GM19099 (cell line): Measurements from ENCODE around the gene TSC22D1.

Experiments used
- POLR2A ChIP-seq: IDR thresholded peaks from 3 replicates; pipeline ENCODE4 v1.6.1; 2011; ENCODE audit warnings: low read depth; ENCODE audit not compliant: insufficient read length; ENCODE audit errors: extremely low read depth

The TSC22D1 gene

DNA sequence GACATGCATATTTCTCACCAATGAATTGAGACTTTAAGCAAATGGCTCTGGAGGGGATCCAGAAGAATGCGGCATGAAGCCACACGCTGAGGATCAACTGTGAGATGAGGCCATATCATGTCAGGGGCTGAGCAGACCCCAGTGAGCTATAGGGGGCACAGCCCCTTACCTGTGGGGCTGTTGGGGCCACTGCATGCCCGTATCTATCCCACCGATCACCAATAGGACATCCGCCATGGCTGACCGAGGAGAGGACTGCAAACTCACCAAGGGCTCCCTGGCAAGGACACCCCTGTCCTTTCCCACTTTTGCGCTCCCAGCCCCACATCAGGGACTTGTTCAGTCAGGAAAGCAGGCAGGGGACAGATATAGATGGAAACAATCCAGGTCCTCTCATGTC is 124.5 kb downstream of the TSC22D1 start:
- TF ChIP-seq POLR2A: no peak

- no peak for TF ChIP-seq POLR2A
Measured at GRCh38 chr13:44451126-44451525, 125.0 kb downstream of the TSC22D1 start.

DNA sequence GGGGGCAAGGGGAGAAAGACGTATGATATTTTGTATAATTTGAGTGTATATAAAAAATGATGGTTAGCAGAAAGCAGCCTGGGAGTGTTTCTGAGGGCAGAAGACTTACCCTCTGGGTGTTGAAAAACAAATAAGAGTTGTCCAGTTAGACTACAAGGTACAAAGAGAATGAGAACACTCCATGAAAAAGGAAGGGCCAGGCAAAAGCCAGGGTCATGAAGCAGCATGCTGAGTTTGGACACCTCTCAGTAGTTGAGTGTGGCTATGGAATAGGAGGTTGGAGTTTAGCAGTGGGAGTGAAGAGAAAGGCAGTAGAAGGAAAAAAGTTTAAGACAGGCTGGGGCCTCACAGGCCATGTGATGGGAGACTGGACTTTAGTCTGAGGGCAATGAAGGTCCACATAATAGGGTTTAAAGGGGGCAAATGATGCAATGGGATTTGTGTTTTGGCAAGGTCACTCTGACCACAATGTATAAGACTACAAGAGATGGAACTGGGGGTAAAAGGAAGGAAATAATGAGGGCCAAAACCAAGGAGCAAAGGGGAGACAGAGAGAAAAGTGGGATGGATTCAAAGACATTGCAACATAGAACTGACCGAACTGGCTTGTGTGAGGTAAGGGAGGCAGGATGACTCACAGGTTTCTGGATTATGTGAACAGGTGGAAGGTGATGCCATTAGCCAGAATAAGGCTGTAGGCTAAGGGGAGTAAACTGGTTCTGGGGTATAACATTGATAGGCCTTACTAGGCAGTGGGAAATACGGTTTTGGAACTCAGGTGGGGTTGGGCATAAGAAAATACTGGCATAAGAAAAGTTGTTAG is 125.9 kb downstream of the TSC22D1 start:
- no peak for TF ChIP-seq POLR2A

- no peak for TF ChIP-seq POLR2A
Measured at GRCh38 chr13:44448875-44449274, 127.3 kb downstream of the TSC22D1 start.

DNA sequence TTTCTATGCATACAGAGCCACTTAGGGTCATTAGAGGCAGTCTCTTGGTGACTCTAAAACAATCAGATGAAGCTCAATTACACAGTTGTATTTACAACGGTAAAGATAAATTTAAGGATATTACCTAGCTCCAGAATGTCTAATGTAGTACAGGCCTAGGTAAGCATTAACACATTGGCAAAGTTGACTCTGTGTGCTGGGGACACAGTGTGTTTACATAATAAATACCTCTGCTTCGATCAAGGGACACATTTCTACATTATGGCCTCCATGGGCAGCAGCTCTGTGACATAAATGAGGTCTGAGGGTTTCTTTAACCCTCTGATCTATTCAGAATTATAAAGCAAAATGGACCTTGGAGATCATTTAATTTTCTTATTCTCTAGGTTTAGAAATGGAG is 127.8 kb downstream of the TSC22D1 start:
- TF ChIP-seq POLR2A: no peak

- TF ChIP-seq POLR2A: no peak
Measured at GRCh38 chr13:44447783-44448321, 128.3 kb downstream of the TSC22D1 start.

GRCh38 chr13:44440046-44440608 is 136.0 kb downstream of the TSC22D1 start:
- no peak for TF ChIP-seq POLR2A

GRCh38 chr13:44439452-44440024 is 136.6 kb downstream of the TSC22D1 start:
- no peak for TF ChIP-seq POLR2A

DNA sequence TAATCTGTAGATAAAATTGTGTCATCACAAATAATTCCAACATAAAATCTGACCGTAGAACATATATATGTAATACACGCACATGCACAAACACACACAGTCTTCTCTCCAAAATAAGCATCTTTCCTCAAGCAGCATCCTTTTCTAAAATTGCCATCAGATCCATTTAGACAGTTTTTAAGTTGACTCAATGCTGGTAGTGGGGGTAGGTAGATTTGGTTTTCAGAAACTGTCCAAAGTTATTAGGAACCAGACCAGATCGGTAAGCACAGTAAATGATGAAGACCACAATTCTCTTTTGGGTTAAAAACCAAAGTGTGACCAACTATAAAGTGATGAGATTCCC is 137.9 kb downstream of the TSC22D1 start:
- no peak for TF ChIP-seq POLR2A

DNA sequence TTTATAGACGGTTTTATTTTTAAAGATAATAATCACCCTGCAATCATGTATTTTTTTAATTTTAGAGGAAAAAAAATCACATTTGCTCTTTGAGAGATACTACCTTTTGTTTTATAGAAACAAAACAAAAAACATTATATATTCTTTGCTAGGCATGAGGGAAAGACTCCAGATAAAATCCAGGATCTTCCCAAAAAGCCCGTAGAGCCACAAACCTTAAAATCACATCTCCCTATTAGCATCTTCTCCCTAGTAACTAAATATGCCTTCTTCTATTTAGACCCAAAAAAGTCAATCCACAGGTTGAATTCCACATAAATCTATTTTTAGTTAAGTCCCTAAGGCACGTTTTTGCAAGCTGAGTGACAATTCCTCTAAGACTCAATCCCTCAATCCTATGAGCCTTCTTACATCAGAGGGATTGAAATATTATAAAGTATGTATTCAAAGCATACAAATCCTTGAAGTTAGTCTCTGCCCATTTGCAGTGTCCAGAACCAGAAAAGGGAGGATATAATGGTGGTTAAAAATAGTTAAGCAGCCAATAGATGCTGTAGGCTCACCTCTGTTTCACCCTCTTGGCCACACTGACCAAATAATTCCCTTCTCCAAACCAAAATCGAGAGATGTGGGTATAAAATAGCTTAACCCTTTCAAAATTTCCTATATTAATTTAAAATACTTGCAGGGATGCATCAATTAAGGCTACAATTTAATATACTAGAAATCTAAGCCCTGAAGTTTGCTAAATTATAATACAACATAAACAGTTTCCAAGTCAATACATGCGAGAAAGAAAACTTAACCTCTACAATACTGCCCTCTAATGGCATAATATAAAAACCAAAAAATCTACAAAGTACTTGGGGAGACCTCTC is 138.5 kb downstream of the TSC22D1 start:
- TF ChIP-seq POLR2A: no peak

DNA sequence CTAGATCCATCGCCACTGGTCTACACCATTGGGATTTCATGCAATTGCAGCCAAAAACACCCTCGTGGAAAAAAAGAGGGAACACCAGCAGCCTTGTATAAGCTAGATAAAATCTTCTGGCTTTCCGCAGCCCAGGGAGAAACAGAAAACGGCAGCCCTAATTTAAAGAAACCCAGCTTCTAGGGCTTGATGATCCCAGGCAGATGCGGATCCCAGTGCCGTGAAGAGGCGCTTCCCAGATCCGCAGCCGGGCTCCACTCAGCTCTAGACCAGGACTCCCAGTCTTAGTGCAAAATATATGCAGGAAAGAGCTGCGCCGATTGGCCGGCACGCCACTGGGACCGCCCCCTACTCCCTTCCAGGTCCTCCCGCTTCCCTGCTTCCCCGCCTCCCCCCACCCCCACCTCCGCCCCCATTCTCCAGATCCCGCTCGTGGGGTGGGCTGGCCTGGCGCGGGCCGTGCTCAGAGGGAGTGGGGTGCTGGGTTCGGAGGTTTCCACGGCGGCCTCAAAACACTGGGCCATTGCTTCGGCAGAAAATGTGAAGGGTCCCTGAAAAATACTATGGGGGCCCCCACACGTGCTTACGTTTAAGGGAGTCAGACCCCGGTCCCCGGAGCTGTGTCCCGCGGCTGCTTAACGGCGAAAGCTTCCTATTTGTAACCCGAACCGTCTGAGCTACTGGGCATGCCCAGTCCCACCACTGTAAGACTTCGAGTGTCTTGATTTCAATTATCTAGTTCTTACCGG is 139.4 kb downstream of the TSC22D1 start:
- no peak for TF ChIP-seq POLR2A

- no peak for TF ChIP-seq POLR2A
Measured at GRCh38 chr13:44435919-44436510, 140.1 kb downstream of the TSC22D1 start.

DNA sequence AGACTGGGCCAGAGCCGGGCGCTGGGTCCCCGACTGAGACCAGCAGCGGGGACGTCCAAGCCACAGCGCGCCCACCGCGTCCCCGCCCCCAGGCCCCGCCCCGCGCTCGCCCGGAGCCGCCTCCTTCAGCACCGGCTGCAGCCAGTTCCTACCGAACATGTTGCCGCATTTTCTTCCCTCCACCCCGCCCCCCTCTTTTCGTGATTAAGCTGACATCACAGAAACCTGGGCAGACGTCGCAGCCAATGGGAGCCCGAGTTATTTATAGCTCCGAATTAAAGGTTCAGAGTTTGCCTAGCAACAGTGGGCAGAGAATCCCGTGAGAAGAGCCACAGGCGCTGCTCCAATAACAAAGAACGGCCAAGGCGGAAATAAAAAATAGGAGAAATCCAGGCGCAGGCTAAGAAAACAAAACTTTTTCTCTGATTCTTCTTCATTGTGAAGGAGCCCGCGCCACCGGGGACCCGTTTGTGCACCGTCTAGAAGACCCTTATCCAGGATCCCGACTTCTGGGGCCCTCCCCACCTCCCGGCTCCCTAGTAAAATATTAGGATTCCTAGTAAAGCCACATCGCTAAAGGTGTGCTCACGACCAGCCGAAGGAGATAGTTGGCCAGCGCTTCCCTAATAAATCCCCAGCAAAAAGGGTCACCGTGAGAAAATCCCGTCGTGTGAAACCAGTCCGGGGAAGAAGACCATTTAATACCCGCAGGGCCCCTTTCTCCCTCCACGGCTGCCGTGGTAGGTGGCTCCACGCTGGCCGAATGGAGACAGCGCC is 140.8 kb downstream of the TSC22D1 start:
- no peak for TF ChIP-seq POLR2A

- no peak for TF ChIP-seq POLR2A
Measured at GRCh38 chr13:44434766-44435141, 141.4 kb downstream of the TSC22D1 start.
